HepG2 (cell line): ENCODE measurements around the gene CDC42BPG. TPM values are rescaled to one million over a fixed set of nuclear protein-coding genes. Genes with fewer than 3 reads are reported as not detected.
A peak's percentile ranks its signal among the peaks of the same experiment; 100 is the strongest.

Experiments
- AGO2 ChIP-seq: fragments of 200-400 bp; formaldehyde crosslinking; optimal IDR thresholded peaks from 2 replicates; pipeline ENCODE3; 2017; ENCODE audit warnings: mild to moderate bottlenecking, low read depth, low read length, moderate library complexity
- ARHGAP35 ChIP-seq: sonication (generic); formaldehyde crosslinking; IDR thresholded peaks from 2 replicates; pipeline ENCODE4 v1.9.0; 2022; ENCODE audit warnings: mild to moderate bottlenecking, inconsistent platforms, moderate library complexity, missing genetic modification reagents, borderline replicate concordance
- ARID4A ChIP-seq: sonication (generic); formaldehyde crosslinking; IDR thresholded peaks from 2 replicates; pipeline ENCODE4 v1.5.0; 2020; ENCODE audit warnings: mild to moderate bottlenecking, missing genetic modification reagents, borderline replicate concordance
- CREB3 ChIP-seq: sonication (generic); formaldehyde crosslinking; IDR thresholded peaks from 2 replicates; pipeline ENCODE4 v1.5.0; 2020; ENCODE audit warnings: missing genetic modification reagents
- ELF1 ChIP-seq: sonication (generic); formaldehyde crosslinking; IDR thresholded peaks from 2 replicates; pipeline ENCODE4 v1.4.0; 2020; ENCODE audit warnings: missing genetic modification reagents
- ERF ChIP-seq: IDR thresholded peaks from 2 replicates; pipeline ENCODE4 v1.6.1; 2018; ENCODE audit warnings: missing biosample characterization, missing genetic modification reagents
- HNRNPL ChIP-seq: fragments of 200-400 bp; formaldehyde crosslinking; IDR thresholded peaks from 2 replicates; pipeline ENCODE4 v1.6.1; 2017; ENCODE audit warnings: mild to moderate bottlenecking, low read depth, low read length
- MAF1 ChIP-seq: sonication (generic); formaldehyde crosslinking; IDR thresholded peaks from 2 replicates; pipeline ENCODE4 v1.5.0; 2020; ENCODE audit warnings: missing genetic modification reagents, borderline replicate concordance
- MYPOP ChIP-seq: sonication (generic); formaldehyde crosslinking; IDR thresholded peaks from 2 replicates; pipeline ENCODE4 v1.8.1; 2023; ENCODE audit warnings: mild to moderate bottlenecking, moderate library complexity, missing genetic modification reagents
- NAIF1 ChIP-seq: sonication (generic); formaldehyde crosslinking; IDR thresholded peaks from 2 replicates; pipeline ENCODE4 v1.5.0; 2020; ENCODE audit warnings: mild to moderate bottlenecking, missing genetic modification reagents, borderline replicate concordance
- RXRB ChIP-seq: IDR thresholded peaks from 2 replicates; pipeline ENCODE4 v1.6.1; 2016; ENCODE audit warnings: borderline replicate concordance, missing genetic modification reagents, missing compliant biosample characterization
- THAP11 ChIP-seq: IDR thresholded peaks from 2 replicates; pipeline ENCODE4 v1.6.1; 2016; ENCODE audit warnings: missing biosample characterization, missing genetic modification reagents
- ZBTB49 ChIP-seq: sonication (generic); formaldehyde crosslinking; IDR thresholded peaks from 2 replicates; pipeline ENCODE4 v1.4.0; 2020; ENCODE audit warnings: missing genetic modification reagents, borderline replicate concordance
- ZFP91 ChIP-seq: sonication (generic); formaldehyde crosslinking; IDR thresholded peaks from 2 replicates; pipeline ENCODE4 v1.9.0; 2022; ENCODE audit warnings: missing genetic modification reagents, mild to moderate bottlenecking, borderline replicate concordance
- ZNF251 ChIP-seq: sonication (generic); formaldehyde crosslinking; IDR thresholded peaks from 2 replicates; pipeline ENCODE4 v1.9.0; 2021; ENCODE audit warnings: mild to moderate bottlenecking, missing genetic modification reagents
- ZNF256 ChIP-seq: sonication (generic); formaldehyde crosslinking; conservative IDR thresholded peaks from 2 replicates; pipeline ENCODE4 v1.4.0; 2020; ENCODE audit warnings: missing genetic modification reagents
- ZNF34 ChIP-seq: sonication (generic); formaldehyde crosslinking; IDR thresholded peaks from 2 replicates; pipeline ENCODE4 v1.4.0; 2020; ENCODE audit warnings: mild to moderate bottlenecking, missing genetic modification reagents, borderline replicate concordance
- ZNF749 ChIP-seq: sonication (generic); formaldehyde crosslinking; IDR thresholded peaks from 2 replicates; pipeline ENCODE4 v1.8.0; 2022; ENCODE audit warnings: mild to moderate bottlenecking, missing genetic modification reagents, moderate library complexity, borderline replicate concordance
- polyA plus RNA-seq, 8 experiments: library from polyadenylated mRNA; depleted of rRNA in 3 of 8; stranded (reverse) in 7 of 8; unstranded in 1 of 8; fragments of >200 nt; fragmentation: Illumina TruSeq in 4 of 8; extraction: Trizol in 4 of 8; gene quantifications; 2 replicates each; pipeline versions ENCODE4 v1.2.1 to v1.2.3, GENCODE V29; 2011 to 2016; ENCODE audit warnings: low read depth in 4 of 8, missing spikeins in 1 of 8, mixed read lengths in 1 of 8; ENCODE audit not compliant: insufficient read depth in 1 of 8
- total RNA-seq, 5 experiments: library from RNA; depleted of rRNA; stranded (reverse); fragments of >200 nt; fragmentation: Illumina TruSeq; extraction: Trizol; gene quantifications; 2 replicates each; pipeline ENCODE4 v1.2.3, GENCODE V29; 2016; ENCODE audit warnings: low read depth in 1 of 5

Gene CDC42BPG
- total and polyA plus RNA-seq, 2 of the 13 experiments (the other 11 are each of a cell fraction or from before 2014, with no cell fraction given), result 0.55 to 1.4 TPM

- TF ChIP-seq ARID4A (CRISPR knock-in tag) (no peak; the same call in 1 of the 2 replicates), RXRB (CRISPR knock-in tag) (no peak), ZNF34 (CRISPR knock-in tag) (no peak), ZNF251 (CRISPR knock-in tag) (no peak), ARHGAP35 (CRISPR knock-in tag) (no peak), MAF1 (no peak), NAIF1 (CRISPR knock-in tag) (no peak), THAP11 (CRISPR knock-in tag) (no peak; the same call in none of the 2 replicates), CREB3 (CRISPR knock-in tag) (no peak), ELF1 (no peak), ZBTB49 (CRISPR knock-in tag) (no peak), ZNF749 (no peak), HNRNPL (peak; percentile 93), ERF (CRISPR knock-in tag) (no peak), AGO2 (no peak), ZNF256 (CRISPR knock-in tag) (no peak), ZFP91 (CRISPR knock-in tag) (peak; percentile 44; the same call in 1 of the 2 replicates), MYPOP (CRISPR knock-in tag) (no peak; the same call in 1 of the 2 replicates)
Observed at GRCh38 chr11:64870176-64870892, 25.9 kb upstream of the CDC42BPG start (continued).
